Lung (tissue), 12 donors: Measurements from ENCODE around the gene PANK4. TPM values are rescaled to one million over a fixed set of nuclear protein-coding genes. Genes with fewer than 3 reads are reported as not detected.

Source experiments
- ATAC-seq: fragments of 200-7000 bp; cut with Tn5 transposase; one replicate; pipeline ENCODE4 v1.9.1; 2020; ENCODE audit warnings: moderate number of reproducible peaks; ENCODE audit not compliant: insufficient read depth, low FRiP score
- DNase-seq, 3 donors: peaks; one replicate each; pipeline ENCODE4 v3.0.0-alpha.2; 2013 to 2017
- H3K27ac ChIP-seq, 2 donors: one replicate each; pipeline ENCODE4 v1.5.1; 2013; ENCODE audit warnings: mild to moderate bottlenecking in 2 of 2, moderate library complexity in 2 of 2, control low read depth in 1 of 2, inconsistent platforms in 1 of 2, low read depth in 1 of 2, low read length in 1 of 2
- H3K27me3 ChIP-seq, 3 donors: one replicate each; pipeline ENCODE4 v1.5.1; 2013; ENCODE audit warnings: low read length in 2 of 3; ENCODE audit not compliant: control insufficient read depth in 3 of 3, insufficient read depth in 3 of 3
- H3K36me3 ChIP-seq, 4 donors: one replicate each; pipeline ENCODE4 v1.5.1; 2013; ENCODE audit warnings: low read length in 4 of 4, mild to moderate bottlenecking in 1 of 4, moderate library complexity in 1 of 4; ENCODE audit not compliant: control insufficient read depth in 4 of 4, insufficient read depth in 4 of 4
- H3K4me1 ChIP-seq, 5 donors: one replicate each; pipeline ENCODE4 v1.5.1; 2013; ENCODE audit warnings: low read length in 5 of 5, mild to moderate bottlenecking in 2 of 5, moderate library complexity in 1 of 5; ENCODE audit not compliant: control insufficient read depth in 5 of 5, insufficient read depth in 5 of 5
- H3K4me3 ChIP-seq: one replicate; pipeline ENCODE4 v1.5.1; 2013; ENCODE audit warnings: mild to moderate bottlenecking, control low read depth, moderate library complexity
- H3K9ac ChIP-seq, 2 donors: one replicate each; pipeline ENCODE4 v1.5.1; 2013; ENCODE audit warnings: low read length in 2 of 2, control low read depth in 1 of 2; ENCODE audit not compliant: insufficient read depth in 1 of 2
- H3K9me3 ChIP-seq, 4 donors: one replicate each; pipeline ENCODE4 v1.5.1; 2013; ENCODE audit warnings: low read length in 3 of 4, mild to moderate bottlenecking in 1 of 4, moderate library complexity in 1 of 4; ENCODE audit not compliant: control insufficient read depth in 4 of 4, insufficient read depth in 3 of 4
- CTCF ChIP-seq: IDR thresholded peaks from 2 replicates; pipeline ENCODE4 v1.5.1; 2012; ENCODE audit warnings: mild to moderate bottlenecking; ENCODE audit errors: control extremely low read depth, extremely low read depth
- WGBS, 2 donors: extraction: QIAGEN DNeasy Blood & Tissue Kit; methylation state at CpG; one replicate each; pipeline ENCODE4 v1.1.7; 2013; 5-methylcytosine and 5-hydroxymethylcytosine counted together
- polyA plus RNA-seq, 2 donors: library from polyadenylated mRNA; stranded (reverse); fragments of 200-250 nt; gene quantifications; one replicate each; pipeline ENCODE4 v1.2.1, GENCODE V29; 2013
- total RNA-seq, 2 donors: library from RNA; depleted of rRNA in 1 of 2; stranded (reverse); fragments of >200 nt in 1 of 2; gene quantifications; one replicate each; pipeline ENCODE4 v1.2.1, GENCODE V29; 2014 to 2021
- donor health status: control.
- donor health status: control.
- donor health status: Bipolar disorder and iron deficiency.
- donor health status: healthy.
- donor health status: DM: yes; HTN: yes; CAD: no.

The PANK4 gene
- total and polyA plus RNA-seq, 4 donors: 17.6 to 36.3 (median 21.7) TPM

- DNase-seq: no peak
- peaks cover 0 to 2% (median 0%) of the 10 kb centered on the region in 4 donors for H3K9me3 ChIP-seq
- TF ChIP-seq CTCF: no peak
- no peak for ATAC-seq
- no peaks in the 10 kb centered on the region for H3K36me3 ChIP-seq
- H3K9ac ChIP-seq: no peak overlapping the region
- 49 to 54% methylated on average over 19 of the region's 19 CpGs for WGBS, 2 donors
- H3K27ac ChIP-seq: no peak overlapping the region
- peaks cover 0 to 5% (median 3%) of the 10 kb centered on the region in 3 donors for H3K27me3 ChIP-seq
- H3K4me1 ChIP-seq: peaks cover 0 to 18% (median 0%) of the 10 kb centered on the region in 5 donors
- H3K4me3 ChIP-seq: no peak overlapping the region
These were observed 26.3 kb downstream of the PANK4 start for GRCh38 chr1:2499986-2500596.

- no peak for TF ChIP-seq CTCF
- DNase-seq (no peak), ATAC-seq (no peak)
- Histone ChIP-seq H3K4me1 (peaks cover 0 to 10% (median 0%) of the 10 kb centered on the region in 5 donors), H3K4me3 (no peak overlapping the region), H3K27me3 (peaks cover 0 to 5% (median 3%) of the 10 kb centered on the region in 3 donors), H3K36me3 (no peaks in the 10 kb centered on the region), H3K9me3 (peaks cover 0 to 2% (median 0%) of the 10 kb centered on the region in 4 donors), H3K9ac (no peak overlapping the region), H3K27ac (no peak overlapping the region)
- WGBS, 2 donors: 56 to 60% methylated on average over 4 of the region's 4 CpGs
These were observed 27.1 kb downstream of the PANK4 start for GRCh38 chr1:2499260-2499659.

GRCh38 chr1:2498648-2499047, 27.7 kb downstream of the PANK4 start:
- 74 to 86% methylated on average over 18 to 19 of the region's 19 CpGs for WGBS, 2 donors
- Histone ChIP-seq H3K36me3 (no peaks in the 10 kb centered on the region), H3K27ac (no peak overlapping the region), H3K9me3 (peaks cover 0 to 2% (median 0%) of the 10 kb centered on the region in 4 donors), H3K4me3 (no peak overlapping the region), H3K4me1 (peaks cover 0 to 5% (median 0%) of the 10 kb centered on the region in 5 donors), H3K9ac (no peak overlapping the region), H3K27me3 (peaks cover 0 to 5% (median 3%) of the 10 kb centered on the region in 3 donors)
- no peak for ATAC-seq
- TF ChIP-seq CTCF: no peak
- no peak for DNase-seq
